HepG2 (cell line): Measurements from ENCODE around the gene ANO2. TPM values are rescaled to one million over a fixed set of nuclear protein-coding genes. Genes with fewer than 3 reads are reported as not detected.

Experiments
- ATAC-seq: fragments of 200-7000 bp; cut with Tn5 transposase; 3 replicates; pipeline ENCODE4 v1.9.1; 2020; ENCODE audit warnings: mild to moderate bottlenecking, moderate library complexity
- BruUV-seq: library from RNA; stranded (reverse); fragments of 400-500 nt; replicated peaks from 2 replicates; lab custom pipeline; 2021; lab: Mats Ljungman, UMichigan
- CTCF ChIA-PET: fragments of 300-600 bp; formaldehyde crosslinking; extraction: SDS; loops from one replicate; lab custom pipeline; 2021; ENCODE audit warnings: low total read pairs, inconsistent platforms, low intra/inter-chr PET ratio; lab: Yijun Ruan, JAX
- POLR2A ChIA-PET: fragments of 350-600 bp; sonication (Branson Sonifier 250); formaldehyde crosslinking; loops from one replicate; lab custom pipeline; 2020; ENCODE audit warnings: antibody characterized with exemption, inconsistent platforms; lab: Yijun Ruan, JAX
- DNase-seq: peaks from one replicate; pipeline ENCODE4 v3.0.0-alpha.2; 2015; ENCODE audit warnings: low spot score
- FAIRE-seq: peaks from 3 replicates; lab custom pipeline; 2011; peaks lifted over from hg19 to GRCh38; lab: Jason Lieb, UNC
- H2AFZ ChIP-seq: one replicate; pipeline ENCODE4 v1.6.1; 2011; ENCODE audit warnings: low read length, inconsistent platforms
- H3K27ac ChIP-seq: fragments of 300-600 bp; 3 replicates; pipeline ENCODE4 v1.8.0; 2011; ENCODE audit warnings: mixed run types, mild to moderate bottlenecking, mixed read lengths, low read length, inconsistent platforms; ENCODE audit not compliant: insufficient read depth; ENCODE audit errors: extremely low read length
- H3K27me3 ChIP-seq, 2 experiments: fragments of 200-600 bp in 1 of 2; 2 replicates in 1 of 2; 3 replicates in 1 of 2; pipeline versions ENCODE4 v1.6.0 to v1.8.0; 2011; ENCODE audit warnings: low read length in 2 of 2, mild to moderate bottlenecking in 2 of 2, moderate library complexity in 2 of 2, inconsistent platforms in 1 of 2; ENCODE audit not compliant: insufficient read depth in 2 of 2, control insufficient read depth in 1 of 2
- H3K36me3 ChIP-seq, 2 experiments: fragments of 200-600 bp in 1 of 2; replicated peaks in 1 of 2; 2 replicates in 1 of 2; 3 replicates in 1 of 2; pipeline versions ENCODE4 v1.5.1 to v1.8.0; 2011; ENCODE audit warnings: low read length in 2 of 2, inconsistent platforms in 1 of 2; ENCODE audit not compliant: insufficient read depth in 2 of 2, control insufficient read depth in 1 of 2
- H3K4me1 ChIP-seq: 2 replicates; pipeline ENCODE4 v1.5.1; 2012; ENCODE audit warnings: low read length, inconsistent platforms; ENCODE audit not compliant: insufficient read depth
- H3K4me2 ChIP-seq: 2 replicates; pipeline ENCODE4 v1.6.0; 2011; ENCODE audit warnings: low read depth, low read length, inconsistent platforms
- H3K4me3 ChIP-seq, 3 experiments: fragments of 200-600 bp in 1 of 3; sonication (generic), shearing (Covaris generic) in 1 of 3; replicated peaks in 1 of 3; 2 replicates each; pipeline ENCODE4 v1.5.1; 2011 to 2016; ENCODE audit warnings: low read length in 3 of 3, inconsistent platforms in 2 of 3, low read depth in 2 of 3, mild to moderate bottlenecking in 2 of 3, control low read depth in 1 of 3, mixed read lengths in 1 of 3; ENCODE audit not compliant: insufficient read depth in 1 of 3
- H3K79me2 ChIP-seq: one replicate; pipeline ENCODE4 v1.6.1; 2011; ENCODE audit warnings: low read length, inconsistent platforms; ENCODE audit not compliant: insufficient read depth
- H3K9ac ChIP-seq: 2 replicates; pipeline ENCODE4 v1.6.0; 2011; ENCODE audit warnings: mild to moderate bottlenecking, low read depth, low read length, inconsistent platforms; ENCODE audit not compliant: insufficient read depth
- H3K9me3 ChIP-seq: 2 replicates; pipeline ENCODE4 v1.5.1; 2012; ENCODE audit warnings: mild to moderate bottlenecking, low read length
- H4K20me1 ChIP-seq: 2 replicates; pipeline ENCODE4 v1.6.0; 2011; ENCODE audit warnings: inconsistent platforms, mild to moderate bottlenecking, low read length, moderate library complexity; ENCODE audit not compliant: insufficient read depth
- CCDC6 ChIP-seq: sonication (generic); formaldehyde crosslinking; IDR thresholded peaks from 2 replicates; pipeline ENCODE4 v1.8.1; 2022; ENCODE audit warnings: mild to moderate bottlenecking, missing genetic modification reagents, moderate library complexity
- HOXA3 ChIP-seq: sonication (generic); formaldehyde crosslinking; IDR thresholded peaks from 2 replicates; pipeline ENCODE4 v1.5.0; 2020; ENCODE audit warnings: missing genetic modification reagents
- KAT8 ChIP-seq: IDR thresholded peaks from 2 replicates; pipeline ENCODE4 v1.6.1; 2016; ENCODE audit warnings: missing genetic modification reagents, missing compliant biosample characterization
- KLF13 ChIP-seq: sonication (generic); formaldehyde crosslinking; IDR thresholded peaks from 2 replicates; pipeline ENCODE4 v1.4.0; 2020; ENCODE audit warnings: mild to moderate bottlenecking, missing genetic modification reagents
- PAX8 ChIP-seq: sonication (generic); formaldehyde crosslinking; IDR thresholded peaks from 2 replicates; pipeline ENCODE4 v1.8.0; 2022; ENCODE audit warnings: mild to moderate bottlenecking, missing genetic modification reagents, borderline replicate concordance
- POLR2G ChIP-seq: fragments of 200-400 bp; formaldehyde crosslinking; IDR thresholded peaks from 2 replicates; pipeline ENCODE4 v1.6.1; 2018; ENCODE audit warnings: mild to moderate bottlenecking, low read depth, low read length, moderate library complexity
- RNF219 ChIP-seq: sonication (generic); formaldehyde crosslinking; IDR thresholded peaks from 2 replicates; pipeline ENCODE4 v1.5.0; 2020; ENCODE audit warnings: mild to moderate bottlenecking, missing genetic modification reagents
- SATB2 ChIP-seq: sonication (generic); formaldehyde crosslinking; IDR thresholded peaks from 2 replicates; pipeline ENCODE4 v1.5.0; 2020; ENCODE audit warnings: missing genetic modification reagents
- TCF12 ChIP-seq, 2 experiments: fragments of 450-650 bp in 1 of 2; sonication (generic) in 1 of 2; formaldehyde crosslinking in 1 of 2; IDR thresholded peaks; 2 replicates each; pipeline versions ENCODE4 v1.6.1 to v1.8.0; 2017 to 2022; ENCODE audit warnings: antibody characterized with exemption in 1 of 2, mild to moderate bottlenecking in 1 of 2, missing genetic modification reagents in 1 of 2, moderate library complexity in 1 of 2
- ZBTB21 ChIP-seq: sonication (generic); formaldehyde crosslinking; IDR thresholded peaks from 2 replicates; pipeline ENCODE4 v1.4.0; 2020; ENCODE audit warnings: missing genetic modification reagents
- ZBTB37 ChIP-seq: sonication (generic); formaldehyde crosslinking; IDR thresholded peaks from 2 replicates; pipeline ENCODE4 v1.4.0; 2020; ENCODE audit warnings: mild to moderate bottlenecking, missing genetic modification reagents
- ZFP41 ChIP-seq: sonication (generic); formaldehyde crosslinking; IDR thresholded peaks from 2 replicates; pipeline ENCODE4 v1.4.0; 2020; ENCODE audit warnings: mild to moderate bottlenecking, missing genetic modification reagents, borderline replicate concordance
- ZNF572 ChIP-seq: sonication (generic); formaldehyde crosslinking; IDR thresholded peaks from 2 replicates; pipeline ENCODE4 v1.5.1; 2020; ENCODE audit warnings: mild to moderate bottlenecking, missing genetic modification reagents
- in situ Hi-C: cut with HindIII; loops from 2 replicates; pipeline ENCODE4 v1.10.0; 2017; ENCODE audit warnings: low pct_unique_long_range_greater_than_20kb; ENCODE audit not compliant: extremely low pct_ligation_motif_present
- intact Hi-C: fragments of 100-400 bp; cut with micrococcal nuclease; formaldehyde crosslinking; loops from one replicate; pipeline ENCODE4 v1.10.0; 2022; ENCODE audit not compliant: unreplicated experiment
- polyA plus RNA-seq, 8 experiments: library from polyadenylated mRNA; depleted of rRNA in 3 of 8; stranded (reverse) in 7 of 8; unstranded in 1 of 8; fragments of >200 nt; fragmentation: Illumina TruSeq in 4 of 8; extraction: Trizol in 4 of 8; gene quantifications; 2 replicates each; pipeline versions ENCODE4 v1.2.1 to v1.2.3, GENCODE V29; 2011 to 2016; ENCODE audit warnings: low read depth in 4 of 8, missing spikeins in 1 of 8, mixed read lengths in 1 of 8; ENCODE audit not compliant: insufficient read depth in 1 of 8
- total RNA-seq, 5 experiments: library from RNA; depleted of rRNA; stranded (reverse); fragments of >200 nt; fragmentation: Illumina TruSeq; extraction: Trizol; gene quantifications; 2 replicates each; pipeline ENCODE4 v1.2.3, GENCODE V29; 2016; ENCODE audit warnings: low read depth in 1 of 5

Gene ANO2
- total and polyA plus RNA-seq, 2 of the 13 experiments (the other 11 are each of a cell fraction or from before 2014, with no cell fraction given): 0.18 TPM; not detected in 1

GRCh38 chr12:5654019-5654418, 291.0 kb downstream of the ANO2 start:
- Histone ChIP-seq H3K4me2 (no peak overlapping the region), H3K27me3 (no peaks in the 10 kb centered on the region), H3K27ac (no peak overlapping the region), H3K36me3 (no peaks in the 10 kb centered on the region), H3K79me2 (no peaks in the 10 kb centered on the region), H3K4me3 (no peak overlapping the region), H4K20me1 (no peaks in the 10 kb centered on the region), H3K4me1 (no peaks in the 10 kb centered on the region), H3K9me3 (no peaks in the 10 kb centered on the region), H3K9ac (no peak overlapping the region), H2AFZ (no peak overlapping the region)
- FAIRE-seq (no peak), ATAC-seq (no peak), DNase-seq (no peak)
- ChIA-PET POLR2A (no interaction called here), CTCF (no interaction called here)
- no TSS peak for BruUV-seq
- TF ChIP-seq TCF12 (IDR thresholded peaks at IDR 0.05): no peak
- TF ChIP-seq TCF12 (CRISPR knock-in tag; IDR thresholded peaks at IDR 0.05): no peak
- no peak for TF ChIP-seq PAX8 (CRISPR knock-in tag)
- no peak for TF ChIP-seq HOXA3
- TF ChIP-seq CCDC6 (CRISPR knock-in tag): no peak
- TF ChIP-seq POLR2G: no peak
- TF ChIP-seq ZFP41: no peak
- no peak for TF ChIP-seq SATB2 (CRISPR knock-in tag)
- TF ChIP-seq ZBTB21 (CRISPR knock-in tag): no peak
- TF ChIP-seq KLF13 (CRISPR knock-in tag): no peak
- TF ChIP-seq ZNF572 (CRISPR knock-in tag): no peak
- TF ChIP-seq RNF219 (CRISPR knock-in tag): no peak
- no peak for TF ChIP-seq ZBTB37 (CRISPR knock-in tag)
- no peak for TF ChIP-seq KAT8 (CRISPR knock-in tag)
- in situ Hi-C loops: no loop called here
- intact Hi-C loops: no loop called here
